Ovary (tissue), 9 donors: Measurements from ENCODE around the gene PTPN12. TPM values are rescaled to one million over a fixed set of nuclear protein-coding genes. Genes with fewer than 3 reads are reported as not detected.

Source experiments
- DNase-seq, 5 donors: peaks; one replicate each; pipeline ENCODE4 v3.0.0-alpha.2; 2019 to 2020
- H3K27ac ChIP-seq, 2 donors: fragments of 200-600 bp; one replicate each; pipeline versions ENCODE4 v1.5.1 to v1.8.0; 2019 to 2022
- H3K27me3 ChIP-seq: fragments of 200-600 bp; one replicate; pipeline ENCODE4 v1.8.0; 2022
- H3K36me3 ChIP-seq: fragments of 200-600 bp; sonication (generic); one replicate; pipeline ENCODE4 v1.5.1; 2019
- H3K4me1 ChIP-seq: one replicate; pipeline ENCODE4 v1.8.1; 2013; ENCODE audit warnings: mild to moderate bottlenecking, moderate library complexity; ENCODE audit not compliant: insufficient read depth
- H3K4me3 ChIP-seq: fragments of 200-600 bp; sonication (generic); one replicate; pipeline ENCODE4 v1.5.1; 2017
- H3K9me3 ChIP-seq, 2 donors: fragments of 200-600 bp in 1 of 2; sonication (generic) in 1 of 2; one replicate each; pipeline versions ENCODE4 v1.5.1 to v1.8.1; 2013 to 2019; ENCODE audit warnings: mild to moderate bottlenecking in 1 of 2, moderate library complexity in 1 of 2
- EP300 ChIP-seq: sonication (generic); formaldehyde crosslinking; IDR thresholded peaks from one replicate; pipeline ENCODE4 v1.6.1; 2017; ENCODE audit warnings: antibody characterized with exemption
- POLR2A ChIP-seq: fragments of 450-650 bp; IDR thresholded peaks from one replicate; pipeline ENCODE4 v1.6.1; 2017; ENCODE audit warnings: antibody characterized with exemption, mild to moderate bottlenecking, moderate library complexity
- WGBS, 3 donors: extraction: QIAGEN DNeasy Blood & Tissue Kit in 1 of 3; methylation state at CpG; one replicate each; pipeline versions ENCODE4 v1.1.5 to v1.1.7; 2013 to 2017; 5-methylcytosine and 5-hydroxymethylcytosine counted together
- intact Hi-C, 4 donors: fragments of 100-400 bp; cut with DNase I; formaldehyde crosslinking; loops; one replicate each; pipeline versions ENCODE4 v1.11.0 to v1.15.1; 2022 to 2023
- polyA plus RNA-seq, 2 donors: library from polyadenylated mRNA; stranded (reverse); fragments of 200-250 nt in 1 of 2; fragments of 350-450 nt in 1 of 2; fragmentation: Illumina TruSeq in 1 of 2; extraction: RNeasy Lipid Tissue Mini Kit (QIAGEN cat#74804) in 1 of 2; gene quantifications; one replicate each; pipeline ENCODE4 v1.2.3, GENCODE V29; 2013 to 2014
- total RNA-seq, 7 donors: library from RNA; depleted of rRNA in 2 of 7; stranded (reverse); fragments of >200 nt in 2 of 7; fragmentation: NEBNext Ultra II Directional in 3 of 7; extraction: Animal tissue kit (Norgen Biotek cat#: 25700) in 3 of 7; gene quantifications; one replicate each; pipeline versions ENCODE4 v1.1.0 to v1.2.4, GENCODE V29; 2016 to 2023
- TF ChIP-seq, protein P1 (sequence below), 3 donors: fragments of 450-650 bp in 2 of 3; fragments of 200-600 bp in 1 of 3; IDR thresholded peaks; one replicate each; pipeline versions ENCODE4 v1.5.1 to v1.8.0; 2016 to 2022; ENCODE audit warnings: antibody characterized with exemption in 3 of 3, mild to moderate bottlenecking in 1 of 3
- donor health status: DM: no; HTN: no; CAD: no; lungs with moderate emphysema.
- donor health status: DM: no; HTN: no; CAD: no.
- donor health status: Bipolar disorder and iron deficiency.
- donor health status: DM: yes; HTN: yes; CAD: no.
- donor health status: DM: no; HTN: no; CAD: no.
- donor health status: DM: yes; HTN: yes; CAD: no.

The PTPN12 gene
- total and polyA plus RNA-seq, 9 donors = 45.8 to 90.0 (median 62.7) TPM

DNA sequence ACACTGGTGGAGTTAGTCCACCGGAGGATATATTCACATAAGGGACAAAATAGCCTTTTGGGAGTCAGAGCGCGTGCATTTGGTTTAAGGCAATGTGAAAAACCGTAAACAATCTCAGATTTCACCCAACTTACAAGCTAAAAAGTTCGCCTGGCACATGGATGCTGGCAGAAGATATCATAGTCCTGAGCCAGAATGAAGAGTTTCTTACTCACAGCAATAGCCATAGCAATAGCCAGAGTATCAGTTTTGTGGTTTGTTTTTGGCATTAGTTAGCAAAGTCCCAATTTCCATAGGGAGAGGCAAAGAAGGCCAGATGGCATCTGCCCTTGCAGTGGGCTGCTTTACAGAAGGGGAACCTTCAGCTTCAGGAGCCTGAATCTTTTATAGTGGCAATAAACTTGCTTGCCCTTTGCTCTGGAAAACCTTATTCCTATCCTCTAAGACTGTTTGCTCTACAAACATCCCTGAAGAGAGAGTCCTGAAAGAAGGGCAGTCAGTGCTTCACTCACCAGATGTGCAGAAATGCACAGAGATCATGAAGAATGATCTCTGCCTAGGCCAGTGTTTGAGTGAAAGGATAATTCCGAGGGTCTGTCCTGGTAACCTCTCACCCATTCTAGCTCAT lies 130.5 kb downstream of the PTPN12 start:
- Histone ChIP-seq H3K4me1 (peaks cover 1% of the 10 kb centered on the region), H3K27ac (no peak overlapping the region), H3K36me3 (no peaks in the 10 kb centered on the region), H3K27me3 (no peaks in the 10 kb centered on the region), H3K4me3 (no peak overlapping the region), H3K9me3 (no peaks in the 10 kb centered on the region)
- DNase-seq = no peak
- 76 to 79% (median 77%) methylated on average over 6 of the region's 6 CpGs for WGBS, 3 donors
- intact Hi-C loops = no loop called here
- TF ChIP-seq EP300 (no peak), POLR2A (no peak)
- TF ChIP-seq, protein P1, sequence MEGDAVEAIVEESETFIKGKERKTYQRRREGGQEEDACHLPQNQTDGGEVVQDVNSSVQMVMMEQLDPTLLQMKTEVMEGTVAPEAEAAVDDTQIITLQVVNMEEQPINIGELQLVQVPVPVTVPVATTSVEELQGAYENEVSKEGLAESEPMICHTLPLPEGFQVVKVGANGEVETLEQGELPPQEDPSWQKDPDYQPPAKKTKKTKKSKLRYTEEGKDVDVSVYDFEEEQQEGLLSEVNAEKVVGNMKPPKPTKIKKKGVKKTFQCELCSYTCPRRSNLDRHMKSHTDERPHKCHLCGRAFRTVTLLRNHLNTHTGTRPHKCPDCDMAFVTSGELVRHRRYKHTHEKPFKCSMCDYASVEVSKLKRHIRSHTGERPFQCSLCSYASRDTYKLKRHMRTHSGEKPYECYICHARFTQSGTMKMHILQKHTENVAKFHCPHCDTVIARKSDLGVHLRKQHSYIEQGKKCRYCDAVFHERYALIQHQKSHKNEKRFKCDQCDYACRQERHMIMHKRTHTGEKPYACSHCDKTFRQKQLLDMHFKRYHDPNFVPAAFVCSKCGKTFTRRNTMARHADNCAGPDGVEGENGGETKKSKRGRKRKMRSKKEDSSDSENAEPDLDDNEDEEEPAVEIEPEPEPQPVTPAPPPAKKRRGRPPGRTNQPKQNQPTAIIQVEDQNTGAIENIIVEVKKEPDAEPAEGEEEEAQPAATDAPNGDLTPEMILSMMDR (IDR thresholded peaks at IDR 0.05) = no peak

DNA sequence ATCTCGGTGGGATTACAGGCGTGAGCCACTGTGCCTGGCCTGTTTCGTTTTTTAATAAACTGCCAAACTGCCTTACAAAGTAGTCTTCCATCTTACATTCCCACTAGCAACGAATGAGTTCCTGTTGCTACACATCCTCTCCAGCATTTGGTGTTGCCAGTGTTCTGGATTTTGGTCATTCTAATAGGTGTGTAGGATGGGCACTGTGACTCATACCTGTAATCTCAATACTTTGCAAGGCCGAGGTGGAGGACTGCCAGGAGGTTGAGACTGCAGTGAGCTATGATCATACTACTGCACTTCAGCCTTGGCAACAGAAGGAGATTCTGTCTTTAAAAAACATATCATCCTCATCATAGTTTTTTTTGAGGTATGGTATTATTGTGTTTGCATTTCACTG lies 137.8 kb downstream of the PTPN12 start:
- DNase-seq = no peak
- WGBS, 3 donors = 71 to 79% (median 73%) methylated on average over 5 of the region's 5 CpGs

DNA sequence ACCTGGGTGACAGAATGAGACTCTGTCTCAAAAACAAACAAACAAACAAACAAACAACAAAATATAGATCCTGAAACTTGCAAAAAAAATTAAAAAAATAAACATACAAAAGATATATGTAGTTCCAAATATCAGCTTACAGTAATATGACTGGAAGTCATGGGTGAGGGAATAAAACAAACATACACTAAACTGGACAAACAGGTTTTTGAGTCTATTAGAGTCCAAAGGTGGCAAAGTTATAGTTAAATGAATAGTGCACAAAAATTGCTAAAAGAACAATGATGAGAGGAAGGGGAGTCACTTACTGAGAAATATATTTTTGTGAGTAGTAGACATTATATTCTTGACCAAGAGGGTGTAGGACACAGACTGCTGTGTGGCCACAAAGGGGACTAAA lies 142.5 kb downstream of the PTPN12 start:
- intact Hi-C loops = loop anchor here in 1 of 4 donors (10.0 kb wide), 1 partner anchor 1385 kb away; no protein-coding TSS in a partner anchor
- Histone ChIP-seq H3K27ac (no peak overlapping the region), H3K4me3 (no peak overlapping the region), H3K4me1 (peaks cover 4% of the 10 kb centered on the region), H3K9me3 (no peaks in the 10 kb centered on the region), H3K36me3 (no peaks in the 10 kb centered on the region), H3K27me3 (no peaks in the 10 kb centered on the region)
- no peak for DNase-seq
- TF ChIP-seq POLR2A (no peak), EP300 (no peak)
- TF ChIP-seq, protein P1 (IDR thresholded peaks at IDR 0.05) = no peak

More for the DNA sequence above, 137.8 kb downstream of the PTPN12 start:
- Histone ChIP-seq H3K27ac (no peak overlapping the region), H3K27me3 (no peaks in the 10 kb centered on the region), H3K4me1 (no peaks in the 10 kb centered on the region), H3K36me3 (no peaks in the 10 kb centered on the region), H3K4me3 (no peak overlapping the region), H3K9me3 (no peaks in the 10 kb centered on the region)
- no peak for TF ChIP-seq EP300
- TF ChIP-seq, protein P1 (IDR thresholded peaks at IDR 0.05) = no peak
- no peak for TF ChIP-seq POLR2A
- intact Hi-C loops = no loop called here

DNA sequence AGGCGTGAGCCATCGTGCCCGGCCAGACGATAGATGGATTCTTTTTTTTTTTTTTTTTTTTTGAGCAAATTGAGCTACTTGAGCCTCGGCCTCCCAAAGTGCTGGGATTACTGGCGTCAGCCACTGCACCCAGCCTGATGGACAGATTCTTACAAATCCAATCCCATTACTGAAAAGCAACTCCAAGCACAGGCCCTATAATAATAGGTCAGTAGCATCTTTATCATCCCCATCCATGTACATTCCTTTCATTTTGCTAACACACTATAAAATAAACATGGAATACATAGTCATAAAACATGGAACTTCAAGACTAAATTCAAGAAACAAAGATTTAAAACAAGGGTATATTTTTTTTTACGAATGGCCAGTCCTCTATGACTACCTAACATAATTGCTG lies 143.2 kb downstream of the PTPN12 start:
- TF ChIP-seq, protein P1 (IDR thresholded peaks at IDR 0.05) = no peak
- no peak for TF ChIP-seq EP300
- no peak for TF ChIP-seq POLR2A
- H3K36me3 ChIP-seq = no peaks in the 10 kb centered on the region
- H3K9me3 ChIP-seq = no peaks in the 10 kb centered on the region
- DNase-seq = no peak
- intact Hi-C loops = loop anchor here in 1 of 4 donors (10.0 kb wide), 1 partner anchor 1385 kb away; no protein-coding TSS in a partner anchor
- H3K4me3 ChIP-seq = no peak overlapping the region
- WGBS, 3 donors = 94 to 99% (median 96%) methylated on average over 7 of the region's 7 CpGs
- H3K27me3 ChIP-seq = no peaks in the 10 kb centered on the region
- H3K4me1 ChIP-seq = peaks cover 6% of the 10 kb centered on the region
- no peak overlapping the region for H3K27ac ChIP-seq
